ENCODE data around the gene ZNF618.
"Not testable (repeated sequence)": the region's sequence is repeated elsewhere in the genome, so short reads cannot be mapped to it uniquely, and the experiment has no call there.

The ZNF618 gene

GRCh38 chr9:114061830-114062474 lies 185.8 kb downstream of the ZNF618 start:
- no peak for DNase-seq (ENCODE audit: low read depth)

GRCh38 chr9:114065304-114065703 lies 189.2 kb downstream of the ZNF618 start:
- no peak for DNase-seq (ENCODE audit: low read depth)

GRCh38 chr9:114069476-114070187 lies 193.5 kb downstream of the ZNF618 start:
- no peak for DNase-seq (ENCODE audit: low read depth)

GRCh38 chr9:114070188-114071103 lies 194.3 kb downstream of the ZNF618 start:
- DNase-seq (ENCODE audit: low read depth), result no peak

- no peak for DNase-seq (ENCODE audit: low read depth)
These were observed 195.2 kb downstream of the ZNF618 start for GRCh38 chr9:114071197-114071795.

GRCh38 chr9:114072184-114073140 lies 196.4 kb downstream of the ZNF618 start:
- DNase-seq (ENCODE audit: low read depth), result peak; percentile 44

GRCh38 chr9:114075602-114076001 lies 199.5 kb downstream of the ZNF618 start:
- DNase-seq (ENCODE audit: low read depth), result no peak

- DNase-seq (ENCODE audit: low read depth), result no peak
These were observed 200.4 kb downstream of the ZNF618 start for GRCh38 chr9:114076237-114077161.

- no peak for DNase-seq (ENCODE audit: low read depth)
These were observed 201.2 kb downstream of the ZNF618 start for GRCh38 chr9:114077162-114077837.

- DNase-seq (ENCODE audit: low read depth), result no peak
These were observed 202.1 kb downstream of the ZNF618 start, which contains the start of gene AMBP for GRCh38 chr9:114078021-114078780. Gene AMBP, minus strand, starts transcription at chr9:114078300. Its CDS starts 91 bp downstream, at chr9:114078209.

- no peak for DNase-seq (ENCODE audit: low read depth)
These were observed 202.7 kb downstream of the ZNF618 start for GRCh38 chr9:114078781-114079156.

GRCh38 chr9:114080195-114080772 lies 204.2 kb downstream of the ZNF618 start:
- no peak for DNase-seq (ENCODE audit: low read depth)

- no peak for DNase-seq (ENCODE audit: low read depth)
These were observed 204.8 kb downstream of the ZNF618 start for GRCh38 chr9:114080773-114081440.

GRCh38 chr9:114081441-114082016 lies 205.4 kb downstream of the ZNF618 start:
- no peak for DNase-seq (ENCODE audit: low read depth)

- DNase-seq (ENCODE audit: low read depth), result peak; percentile 75
These were observed 206.1 kb downstream of the ZNF618 start for GRCh38 chr9:114082017-114082762.

- DNase-seq (ENCODE audit: low read depth), result not testable (repeated sequence)
These were observed 206.8 kb downstream of the ZNF618 start for GRCh38 chr9:114082763-114083412.
